HepG2 (cell line): ENCODE data around the gene OGT. TPM values are rescaled to one million over a fixed set of nuclear protein-coding genes. Genes with fewer than 3 reads are reported as not detected.

Experiments used
- CCAR2 ChIP-seq: fragments of 200-400 bp; formaldehyde crosslinking; optimal IDR thresholded peaks from 2 replicates; pipeline ENCODE3; 2018; ENCODE audit warnings: low read depth, mild to moderate bottlenecking, low read length, moderate library complexity
- ESRRA ChIP-seq: sonication (generic); formaldehyde crosslinking; IDR thresholded peaks from 2 replicates; pipeline ENCODE4 v1.5.1; 2020; ENCODE audit warnings: mild to moderate bottlenecking, low read depth, missing genetic modification reagents
- ETV6 ChIP-seq: sonication (generic); formaldehyde crosslinking; conservative IDR thresholded peaks from 2 replicates; pipeline ENCODE4 v1.4.0; 2020; ENCODE audit warnings: missing genetic modification reagents
- FLYWCH1 ChIP-seq: sonication (generic); formaldehyde crosslinking; IDR thresholded peaks from 2 replicates; pipeline ENCODE4 v1.8.1; 2023; ENCODE audit warnings: mild to moderate bottlenecking, missing genetic modification reagents
- FOXO1 ChIP-seq: sonication (generic); formaldehyde crosslinking; IDR thresholded peaks from 2 replicates; pipeline ENCODE4 v1.4.0; 2020; ENCODE audit warnings: missing genetic modification reagents
- HMGA1 ChIP-seq: sonication (generic); formaldehyde crosslinking; conservative IDR thresholded peaks from 2 replicates; pipeline ENCODE4 v1.4.0; 2020; ENCODE audit warnings: missing genetic modification reagents
- MYC ChIP-seq: sonication (generic); formaldehyde crosslinking; IDR thresholded peaks from 2 replicates; pipeline ENCODE4 v1.9.0; 2021; ENCODE audit warnings: missing genetic modification reagents, borderline replicate concordance
- NRL ChIP-seq: sonication (generic); formaldehyde crosslinking; IDR thresholded peaks from 2 replicates; pipeline ENCODE4 v1.5.0; 2020; ENCODE audit warnings: missing genetic modification reagents, mild to moderate bottlenecking, moderate library complexity, borderline replicate concordance
- TBP ChIP-seq: sonication (generic); formaldehyde crosslinking; IDR thresholded peaks from 2 replicates; pipeline ENCODE4 v1.5.0; 2020; ENCODE audit warnings: missing genetic modification reagents
- TBX2 ChIP-seq: sonication (generic); formaldehyde crosslinking; IDR thresholded peaks from 2 replicates; pipeline ENCODE4 v1.5.0; 2020; ENCODE audit warnings: missing genetic modification reagents, mild to moderate bottlenecking, borderline replicate concordance
- TBX3 ChIP-seq: fragments of 450-650 bp; IDR thresholded peaks from 2 replicates; pipeline ENCODE4 v1.6.1; 2017; ENCODE audit warnings: antibody characterized with exemption, mild to moderate bottlenecking, inconsistent platforms, borderline replicate concordance
- ZFP37 ChIP-seq: sonication (generic); formaldehyde crosslinking; IDR thresholded peaks from 2 replicates; pipeline ENCODE4 v1.4.0; 2020; ENCODE audit warnings: missing genetic modification reagents, borderline replicate concordance
- ZNF136 ChIP-seq: sonication (generic); formaldehyde crosslinking; IDR thresholded peaks from 2 replicates; pipeline ENCODE4 v1.8.1; 2022; ENCODE audit warnings: low read depth, mild to moderate bottlenecking, moderate library complexity, missing genetic modification reagents
- ZNF296 ChIP-seq: sonication (generic); formaldehyde crosslinking; conservative IDR thresholded peaks from 2 replicates; pipeline ENCODE4 v1.5.0; 2020; ENCODE audit warnings: mild to moderate bottlenecking, missing genetic modification reagents
- ZNF430 ChIP-seq: sonication (generic); formaldehyde crosslinking; IDR thresholded peaks from 2 replicates; pipeline ENCODE4 v1.9.0; 2021; ENCODE audit warnings: mild to moderate bottlenecking, missing genetic modification reagents
- ZNF451 ChIP-seq: sonication (generic); formaldehyde crosslinking; IDR thresholded peaks from 2 replicates; pipeline ENCODE4 v1.5.0; 2020; ENCODE audit warnings: mild to moderate bottlenecking, missing genetic modification reagents
- ZNF547 ChIP-seq: sonication (generic); formaldehyde crosslinking; IDR thresholded peaks from 2 replicates; pipeline ENCODE4 v1.5.1; 2020; ENCODE audit warnings: mild to moderate bottlenecking, missing genetic modification reagents
- ZNF564 ChIP-seq: sonication (generic); formaldehyde crosslinking; IDR thresholded peaks from 2 replicates; pipeline ENCODE4 v1.8.1; 2023; ENCODE audit warnings: mild to moderate bottlenecking, missing genetic modification reagents
- ZNF580 ChIP-seq: IDR thresholded peaks from 2 replicates; pipeline ENCODE4 v1.6.1; 2016; ENCODE audit warnings: low read depth, borderline replicate concordance
- ZNF839 ChIP-seq: sonication (generic); formaldehyde crosslinking; IDR thresholded peaks from 2 replicates; pipeline ENCODE4 v1.4.0; 2020; ENCODE audit warnings: missing genetic modification reagents, mild to moderate bottlenecking, borderline replicate concordance
- polyA plus RNA-seq, 8 experiments: library from polyadenylated mRNA; depleted of rRNA in 3 of 8; stranded (reverse) in 7 of 8; unstranded in 1 of 8; fragments of >200 nt; fragmentation: Illumina TruSeq in 4 of 8; extraction: Trizol in 4 of 8; gene quantifications; 2 replicates each; pipeline versions ENCODE4 v1.2.1 to v1.2.3, GENCODE V29; 2011 to 2016; ENCODE audit warnings: low read depth in 4 of 8, missing spikeins in 1 of 8, mixed read lengths in 1 of 8; ENCODE audit not compliant: insufficient read depth in 1 of 8
- total RNA-seq, 5 experiments: library from RNA; depleted of rRNA; stranded (reverse); fragments of >200 nt; fragmentation: Illumina TruSeq; extraction: Trizol; gene quantifications; 2 replicates each; pipeline ENCODE4 v1.2.3, GENCODE V29; 2016; ENCODE audit warnings: low read depth in 1 of 5
- TF ChIP-seq, protein P1 (sequence below): IDR thresholded peaks from 2 replicates; pipeline ENCODE4 v1.6.1; 2012; ENCODE audit warnings: low read depth, low read length, improper control_type of control experiment
- TF ChIP-seq, protein P2 (sequence below): IDR thresholded peaks from 2 replicates; pipeline ENCODE4 v1.6.1; 2018; ENCODE audit warnings: missing genetic modification reagents, mild to moderate bottlenecking, missing compliant biosample characterization
- TF ChIP-seq, protein P3 (sequence below): sonication (generic); formaldehyde crosslinking; IDR thresholded peaks from 2 replicates; pipeline ENCODE4 v1.4.0; 2020; ENCODE audit warnings: mild to moderate bottlenecking, missing genetic modification reagents

The OGT gene
- total and polyA plus RNA-seq, 2 of the 13 experiments (the other 11 are each of a cell fraction or from before 2014, with no cell fraction given), result 71.7 to 463 TPM

DNA sequence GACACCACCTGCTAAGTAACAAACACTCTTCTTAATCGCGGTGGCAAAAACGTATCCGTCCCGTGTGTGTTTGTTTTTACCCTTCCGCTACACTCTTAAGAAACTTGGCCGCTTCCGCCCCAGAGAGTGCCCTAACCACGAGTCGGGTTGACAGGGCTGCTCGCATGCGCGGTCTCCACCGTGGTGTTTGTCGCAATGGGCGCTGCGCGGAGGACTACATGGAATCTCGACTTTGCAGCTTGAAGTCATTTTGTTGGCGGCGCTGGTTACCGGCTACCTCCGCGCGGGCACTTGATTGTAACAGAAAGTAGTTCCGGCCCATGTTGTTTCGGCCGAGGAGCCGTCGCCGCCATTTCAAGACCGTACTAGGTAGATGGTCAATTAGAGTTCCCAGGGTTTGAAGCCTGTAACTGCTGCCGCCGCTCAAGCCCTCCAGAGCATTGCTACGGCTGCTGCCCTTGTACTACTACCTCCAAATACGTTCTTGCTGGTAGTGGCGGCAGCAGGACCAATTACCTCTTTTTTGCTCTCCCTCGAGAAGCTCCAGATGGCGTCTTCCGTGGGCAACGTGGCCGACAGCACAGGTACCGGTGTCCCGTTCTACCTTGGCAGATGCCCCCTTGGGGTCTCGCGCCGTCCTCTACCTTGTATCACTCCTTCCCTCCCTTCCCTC is at the start of gene OGT (continued):
- TF ChIP-seq, protein P1, sequence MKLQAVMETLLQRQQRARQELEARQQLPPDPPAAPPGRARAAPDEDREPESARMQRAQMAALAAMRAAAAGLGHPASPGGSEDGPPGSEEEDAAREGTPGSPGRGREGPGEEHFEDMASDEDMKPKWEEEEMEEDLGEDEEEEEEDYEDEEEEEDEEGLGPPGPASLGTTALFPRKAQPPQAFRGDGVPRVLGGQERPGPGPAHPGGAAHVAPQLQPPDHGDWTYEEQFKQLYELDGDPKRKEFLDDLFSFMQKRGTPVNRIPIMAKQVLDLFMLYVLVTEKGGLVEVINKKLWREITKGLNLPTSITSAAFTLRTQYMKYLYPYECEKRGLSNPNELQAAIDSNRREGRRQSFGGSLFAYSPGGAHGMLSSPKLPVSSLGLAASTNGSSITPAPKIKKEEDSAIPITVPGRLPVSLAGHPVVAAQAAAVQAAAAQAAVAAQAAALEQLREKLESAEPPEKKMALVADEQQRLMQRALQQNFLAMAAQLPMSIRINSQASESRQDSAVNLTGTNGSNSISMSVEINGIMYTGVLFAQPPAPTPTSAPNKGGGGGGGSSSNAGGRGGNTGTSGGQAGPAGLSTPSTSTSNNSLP, result peak; percentile 93
- TF ChIP-seq ZNF451 (CRISPR knock-in tag) (no peak), ESRRA (CRISPR knock-in tag) (no peak), ZNF547 (CRISPR knock-in tag) (no peak), CCAR2 (peak; percentile 66), FLYWCH1 (no peak), ZFP37 (peak; percentile 81; the same call in 1 of the 2 replicates), HMGA1 (CRISPR knock-in tag) (no peak), ZNF136 (CRISPR knock-in tag) (no peak), TBX2 (CRISPR knock-in tag) (peak; percentile 78), ZNF839 (CRISPR knock-in tag) (no peak), MYC (CRISPR knock-in tag) (peak; percentile 88), NRL (peak; percentile 28; the same call in 1 of the 2 replicates), TBX3 (no peak), ZNF296 (CRISPR knock-in tag) (no peak), FOXO1 (CRISPR knock-in tag) (peak; percentile 76), TBP (no peak), ZNF580 (peak; percentile 58; the same call in 1 of the 2 replicates), ETV6 (CRISPR knock-in tag) (no peak), ZNF564 (CRISPR knock-in tag) (0 out of 2 replicates have a peak, but pooled peaks have one; percentile 36), ZNF430 (peak; percentile 66; the same call in 1 of the 2 replicates)
- TF ChIP-seq, protein P2, sequence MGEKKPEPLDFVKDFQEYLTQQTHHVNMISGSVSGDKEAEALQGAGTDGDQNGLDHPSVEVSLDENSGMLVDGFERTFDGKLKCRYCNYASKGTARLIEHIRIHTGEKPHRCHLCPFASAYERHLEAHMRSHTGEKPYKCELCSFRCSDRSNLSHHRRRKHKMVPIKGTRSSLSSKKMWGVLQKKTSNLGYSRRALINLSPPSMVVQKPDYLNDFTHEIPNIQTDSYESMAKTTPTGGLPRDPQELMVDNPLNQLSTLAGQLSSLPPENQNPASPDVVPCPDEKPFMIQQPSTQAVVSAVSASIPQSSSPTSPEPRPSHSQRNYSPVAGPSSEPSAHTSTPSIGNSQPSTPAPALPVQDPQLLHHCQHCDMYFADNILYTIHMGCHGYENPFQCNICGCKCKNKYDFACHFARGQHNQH (CRISPR knock-in tag), result peak; percentile 59; the same call in 1 of the 2 replicates
- TF ChIP-seq, protein P3, sequence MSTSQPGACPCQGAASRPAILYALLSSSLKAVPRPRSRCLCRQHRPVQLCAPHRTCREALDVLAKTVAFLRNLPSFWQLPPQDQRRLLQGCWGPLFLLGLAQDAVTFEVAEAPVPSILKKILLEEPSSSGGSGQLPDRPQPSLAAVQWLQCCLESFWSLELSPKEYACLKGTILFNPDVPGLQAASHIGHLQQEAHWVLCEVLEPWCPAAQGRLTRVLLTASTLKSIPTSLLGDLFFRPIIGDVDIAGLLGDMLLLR (CRISPR knock-in tag), result no peak; the same call in 1 of the 2 replicates
